IMR-90 (cell line): ENCODE measurements around the gene USH1G.

ENCODE experiments used
- CTCF ChIP-seq: conservative IDR thresholded peaks from 2 replicates; pipeline ENCODE4 v1.5.1; 2012; ENCODE audit warnings: mild to moderate bottlenecking, low read depth, low read length, improper control_type of control experiment
- MXI1 ChIP-seq: IDR thresholded peaks from 2 replicates; pipeline ENCODE4 v1.6.1; 2012; ENCODE audit warnings: low read depth, mild to moderate bottlenecking, low read length, moderate library complexity, borderline replicate concordance
- POLR2A ChIP-seq: IDR thresholded peaks from 2 replicates; pipeline ENCODE4 v1.6.1; 2012; ENCODE audit warnings: mild to moderate bottlenecking, low read depth, low read length
- RFX5 ChIP-seq: IDR thresholded peaks from 2 replicates; pipeline ENCODE4 v1.8.0; 2012; ENCODE audit warnings: low read depth, mild to moderate bottlenecking, low read length, moderate library complexity

GRCh38 chr17:74872313-74873036 is 50.6 kb downstream of the USH1G start, which contains the start of gene FDXR:
- TF ChIP-seq CTCF, result no peak
- TF ChIP-seq POLR2A, result no peak
- TF ChIP-seq RFX5, result no peak
- 0 out of 2 replicates have a peak, but pooled peaks have one; percentile 25 for TF ChIP-seq MXI1
